ENCODE measurements around the gene L2HGDH. TPM values are rescaled to one million over a fixed set of nuclear protein-coding genes. Genes with fewer than 3 reads are reported as not detected.

Gene L2HGDH
- total and polyA plus RNA-seq, 2 of the 4 experiments (the other 2 are of a cell fraction): 3.1 to 3.8 TPM

DNA sequence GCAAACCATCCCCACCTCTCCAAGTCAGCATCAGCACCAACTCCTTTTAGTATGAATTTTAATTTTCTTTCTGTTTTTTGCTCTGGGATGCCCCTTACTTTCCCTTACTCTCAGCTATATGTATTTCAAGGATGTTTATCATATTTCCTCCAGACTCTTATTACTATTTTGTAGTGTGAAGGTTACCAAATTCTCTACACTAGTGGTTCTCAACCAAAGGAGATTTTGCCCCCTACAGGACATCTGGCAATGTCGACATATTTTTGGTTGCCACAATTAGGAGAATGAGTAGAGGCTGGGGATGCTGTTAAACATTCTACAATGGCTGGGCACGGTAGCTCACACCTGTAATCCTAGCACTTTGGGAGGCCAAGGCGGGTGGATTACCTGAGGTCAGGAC, 51.5 kb downstream of the L2HGDH start:
- no TSS peak for BruUV-seq (replicated peaks)
- dilution Hi-C loops (cut with HindIII; ENCODE audit: low sequenced_read_pairs, unreplicated experiment): no loop called here
- no peak overlapping the region for H4K91ac ChIP-seq (ENCODE audit: insufficient read depth, low read depth, low read length)

More for the DNA sequence above, 51.5 kb downstream of the L2HGDH start:
- Histone ChIP-seq H2BK15ac (ENCODE audit: low read depth, low read length) (no peak overlapping the region), H3K9me1 (ENCODE audit: insufficient read depth, low read length) (no peaks in the 10 kb centered on the region), H4K5ac (ENCODE audit: low read depth, low read length) (no peak overlapping the region), H3K56ac (ENCODE audit: extremely low read depth, insufficient read depth, low read length) (no peak overlapping the region), H3K14ac (replicated peaks; ENCODE audit: low read depth, low read length) (no peak overlapping the region), H2AK9ac (replicated peaks; ENCODE audit: low read depth, low read length, poor library complexity) (no peak overlapping the region), H3K18ac (ENCODE audit: low read depth, low read length) (no peak overlapping the region), H3K27ac (ENCODE audit: insufficient read depth, low read length) (no peak overlapping the region), H2AFZ (replicated peaks; ENCODE audit: low read length, poor library complexity) (no peak overlapping the region), H3K9me3 (ENCODE audit: control insufficient read depth, insufficient read depth, low read length) (no peaks in the 10 kb centered on the region), H2AK5ac (ENCODE audit: low read depth, low read length) (no peak overlapping the region), H3K4me3 (ENCODE audit: insufficient read depth, low read depth, low read length) (no peak overlapping the region), H4K20me1 (ENCODE audit: insufficient read depth, low read length) (no peaks in the 10 kb centered on the region), H3K79me1 (ENCODE audit: low read depth in 1 of 2, low read length in 2 of 2) (no peaks in the 10 kb centered on the region), H3K27me3 (ENCODE audit: control insufficient read depth, insufficient read depth, low read length) (no peaks in the 10 kb centered on the region), H3K4ac (ENCODE audit: low read depth, low read length) (no peak overlapping the region), H3K23ac (ENCODE audit: low read depth, low read length) (no peak overlapping the region), H2BK20ac (ENCODE audit: low read depth, low read length) (no peak overlapping the region), H3K36me3 (ENCODE audit: control insufficient read depth, insufficient read depth, low read length) (no peaks in the 10 kb centered on the region), H2BK120ac (ENCODE audit: low read depth, low read length) (no peak overlapping the region), H3K9ac (ENCODE audit: low read depth, low read length) (no peak overlapping the region), H4K8ac (ENCODE audit: low read depth in 2 of 2, low read length in 2 of 2) (no peak overlapping the region), H3K4me2 (ENCODE audit: low read depth, low read length) (no peak overlapping the region), H3K4me1 (ENCODE audit: control insufficient read depth, insufficient read depth, low read length) (no peaks in the 10 kb centered on the region), H2BK5ac (ENCODE audit: low read depth, low read length, poor library complexity, severe bottlenecking) (no peak overlapping the region)
- peak; percentile 91 for ATAC-seq (ENCODE audit: low read depth)
- ChIA-PET POLR2A (ENCODE audit: unreplicated experiment) (no interaction called here), CTCF (interaction anchor here (0.6 to 1.2 kb wide), 6 partner anchors 9 to 397 kb away, joined by 3 to 5 read pairs (median 3); no protein-coding TSS in a partner anchor)
- TF ChIP-seq POLR2A (IDR thresholded peaks at IDR 0.05; ENCODE audit: low read depth, low read length): no peak
- TF ChIP-seq, protein P1, sequence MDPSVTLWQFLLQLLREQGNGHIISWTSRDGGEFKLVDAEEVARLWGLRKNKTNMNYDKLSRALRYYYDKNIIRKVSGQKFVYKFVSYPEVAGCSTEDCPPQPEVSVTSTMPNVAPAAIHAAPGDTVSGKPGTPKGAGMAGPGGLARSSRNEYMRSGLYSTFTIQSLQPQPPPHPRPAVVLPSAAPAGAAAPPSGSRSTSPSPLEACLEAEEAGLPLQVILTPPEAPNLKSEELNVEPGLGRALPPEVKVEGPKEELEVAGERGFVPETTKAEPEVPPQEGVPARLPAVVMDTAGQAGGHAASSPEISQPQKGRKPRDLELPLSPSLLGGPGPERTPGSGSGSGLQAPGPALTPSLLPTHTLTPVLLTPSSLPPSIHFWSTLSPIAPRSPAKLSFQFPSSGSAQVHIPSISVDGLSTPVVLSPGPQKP (IDR thresholded peaks at IDR 0.05; ENCODE audit: borderline replicate concordance, low read depth, low read length): no peak
- no peak for TF ChIP-seq FOS (IDR thresholded peaks at IDR 0.05; ENCODE audit: low read depth, low read length)
- no peak for TF ChIP-seq MAZ (IDR thresholded peaks at IDR 0.05; ENCODE audit: borderline replicate concordance, low read depth, low read length)
- TF ChIP-seq CEBPB (IDR thresholded peaks at IDR 0.05; ENCODE audit: low read depth, low read length): no peak
- TF ChIP-seq MAFK (IDR thresholded peaks at IDR 0.05; ENCODE audit: low read depth, low read length): no peak
- TF ChIP-seq, protein P2, sequence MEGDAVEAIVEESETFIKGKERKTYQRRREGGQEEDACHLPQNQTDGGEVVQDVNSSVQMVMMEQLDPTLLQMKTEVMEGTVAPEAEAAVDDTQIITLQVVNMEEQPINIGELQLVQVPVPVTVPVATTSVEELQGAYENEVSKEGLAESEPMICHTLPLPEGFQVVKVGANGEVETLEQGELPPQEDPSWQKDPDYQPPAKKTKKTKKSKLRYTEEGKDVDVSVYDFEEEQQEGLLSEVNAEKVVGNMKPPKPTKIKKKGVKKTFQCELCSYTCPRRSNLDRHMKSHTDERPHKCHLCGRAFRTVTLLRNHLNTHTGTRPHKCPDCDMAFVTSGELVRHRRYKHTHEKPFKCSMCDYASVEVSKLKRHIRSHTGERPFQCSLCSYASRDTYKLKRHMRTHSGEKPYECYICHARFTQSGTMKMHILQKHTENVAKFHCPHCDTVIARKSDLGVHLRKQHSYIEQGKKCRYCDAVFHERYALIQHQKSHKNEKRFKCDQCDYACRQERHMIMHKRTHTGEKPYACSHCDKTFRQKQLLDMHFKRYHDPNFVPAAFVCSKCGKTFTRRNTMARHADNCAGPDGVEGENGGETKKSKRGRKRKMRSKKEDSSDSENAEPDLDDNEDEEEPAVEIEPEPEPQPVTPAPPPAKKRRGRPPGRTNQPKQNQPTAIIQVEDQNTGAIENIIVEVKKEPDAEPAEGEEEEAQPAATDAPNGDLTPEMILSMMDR (conservative IDR thresholded peaks at IDR 0.05; ENCODE audit: low read depth, low read length): peak; percentile 57
- TF ChIP-seq, protein P3, sequence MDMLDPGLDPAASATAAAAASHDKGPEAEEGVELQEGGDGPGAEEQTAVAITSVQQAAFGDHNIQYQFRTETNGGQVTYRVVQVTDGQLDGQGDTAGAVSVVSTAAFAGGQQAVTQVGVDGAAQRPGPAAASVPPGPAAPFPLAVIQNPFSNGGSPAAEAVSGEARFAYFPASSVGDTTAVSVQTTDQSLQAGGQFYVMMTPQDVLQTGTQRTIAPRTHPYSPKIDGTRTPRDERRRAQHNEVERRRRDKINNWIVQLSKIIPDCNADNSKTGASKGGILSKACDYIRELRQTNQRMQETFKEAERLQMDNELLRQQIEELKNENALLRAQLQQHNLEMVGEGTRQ (IDR thresholded peaks at IDR 0.05; ENCODE audit: low read depth, low read length): no peak
- peak; percentile 58 for TF ChIP-seq RAD21 (IDR thresholded peaks at IDR 0.05; ENCODE audit: low read length)
- no peak for TF ChIP-seq RCOR1 (IDR thresholded peaks at IDR 0.05; ENCODE audit: insufficient replicate concordance, low read length)
- TF ChIP-seq CHD1 (IDR thresholded peaks at IDR 0.05; ENCODE audit: low read depth, low read length): no peak
- peak; percentile 39; the same call in 1 of the 2 replicates for TF ChIP-seq SMC3 (IDR thresholded peaks at IDR 0.05; ENCODE audit: low read depth, low read length)
- no peak for TF ChIP-seq RFX5 (IDR thresholded peaks at IDR 0.05; ENCODE audit: low read depth, low read length)
- TF ChIP-seq NFE2L2 (IDR thresholded peaks at IDR 0.05; ENCODE audit: low read depth, low read length): no peak
- TF ChIP-seq BHLHE40 (IDR thresholded peaks at IDR 0.05; ENCODE audit: low read depth, low read length): no peak
- no peak for TF ChIP-seq MXI1 (IDR thresholded peaks at IDR 0.05; ENCODE audit: borderline replicate concordance, low read depth, low read length)
- in situ Hi-C loops (cut with MboI; ENCODE audit: low sequenced_read_pairs) (no loop called here), intact Hi-C loops (cut with micrococcal nuclease) (loop anchor here (5.0 kb wide), 1 partner anchor 37 kb away; no protein-coding TSS in a partner anchor)
- WGBS, 2 experiments (ENCODE audit: extremely low coverage in 2 of 2, insufficient read length in 1 of 2): no CpG with 5 or more reads among the region's 3 CpGs
- peak; percentile 52 for DNase-seq

Measured in IMR-90 (cell line).